Spleen (tissue), 7 donors: ENCODE measurements around the gene SBF1.
"Not testable (repeated sequence)": the region's sequence is repeated elsewhere in the genome, so short reads cannot be mapped to it uniquely, and the experiment has no call there.

Source experiments
- CTCF ChIP-seq, 11 experiments: fragments of 200-600 bp in 7 of 11; fragments of 450-650 bp in 4 of 11; sonication (generic) in 4 of 11; IDR thresholded peaks in 8 of 11; conservative IDR thresholded peaks in 3 of 11; 1 replicate in 7 of 11; 2 replicates in 4 of 11; pipeline versions ENCODE4 v1.4.0 to v1.8.0; 2016 to 2021; ENCODE audit warnings: antibody characterized with exemption in 11 of 11, inconsistent platforms in 4 of 11, mild to moderate bottlenecking in 1 of 11
- POLR2A ChIP-seq, 3 donors: fragments of 450-650 bp; IDR thresholded peaks; one replicate each; pipeline ENCODE4 v1.5.1; 2017; ENCODE audit warnings: antibody characterized with exemption in 3 of 3, mild to moderate bottlenecking in 1 of 3
- POLR2AphosphoS5 ChIP-seq, 3 donors: sonication (generic); formaldehyde crosslinking; IDR thresholded peaks; one replicate each; pipeline ENCODE4 v1.5.1; 2017; ENCODE audit warnings: antibody characterized with exemption in 3 of 3
- donor health status: DM: no; HTN: no; CAD: no; lungs with moderate emphysema.
- donor health status: DM: no; HTN: no; CAD: no.
- donor health status: DM: no; HTN: no; CAD: no.

GRCh38 chr22:50408954-50409353 lies 65.9 kb downstream of the SBF1 start:
- not testable (repeated sequence) for TF ChIP-seq POLR2A (IDR thresholded peaks at IDR 0.05); CTCF (IDR thresholded peaks at IDR 0.05 in 8 of 11, conservative IDR thresholded peaks at IDR 0.05 in 3 of 11); POLR2AphosphoS5 (IDR thresholded peaks at IDR 0.05)
